Duodenal mucosa (tissue), 2 donors: ENCODE data around the gene ZNF100.

Experiments used
- H3K27ac ChIP-seq: one replicate; pipeline ENCODE4 v1.7.0; 2013; ENCODE audit warnings: low read depth, low read length
- H3K27me3 ChIP-seq, 2 donors: one replicate each; pipeline ENCODE4 v1.7.0; 2013; ENCODE audit warnings: low read length in 2 of 2, control low read depth in 1 of 2; ENCODE audit not compliant: insufficient read depth in 2 of 2, control insufficient read depth in 1 of 2
- H3K36me3 ChIP-seq, 2 donors: one replicate each; pipeline ENCODE4 v1.7.0; 2013; ENCODE audit warnings: low read length in 2 of 2, control low read depth in 1 of 2; ENCODE audit not compliant: insufficient read depth in 2 of 2, control insufficient read depth in 1 of 2
- H3K4me1 ChIP-seq, 2 donors: one replicate each; pipeline ENCODE4 v1.7.0; 2013; ENCODE audit warnings: low read length in 2 of 2, control low read depth in 1 of 2; ENCODE audit not compliant: insufficient read depth in 2 of 2, control insufficient read depth in 1 of 2
- H3K4me3 ChIP-seq, 2 donors: one replicate each; pipeline ENCODE4 v1.7.0; 2013; ENCODE audit warnings: low read length in 2 of 2, low read depth in 1 of 2
- H3K9ac ChIP-seq, 2 donors: one replicate each; pipeline ENCODE4 v1.7.0; 2013; ENCODE audit warnings: low read length in 2 of 2, low read depth in 1 of 2
- H3K9me3 ChIP-seq, 2 donors: one replicate each; pipeline ENCODE4 v1.7.0; 2013; ENCODE audit warnings: low read length in 2 of 2, control low read depth in 1 of 2; ENCODE audit not compliant: control insufficient read depth in 1 of 2

The ZNF100 gene

DNA sequence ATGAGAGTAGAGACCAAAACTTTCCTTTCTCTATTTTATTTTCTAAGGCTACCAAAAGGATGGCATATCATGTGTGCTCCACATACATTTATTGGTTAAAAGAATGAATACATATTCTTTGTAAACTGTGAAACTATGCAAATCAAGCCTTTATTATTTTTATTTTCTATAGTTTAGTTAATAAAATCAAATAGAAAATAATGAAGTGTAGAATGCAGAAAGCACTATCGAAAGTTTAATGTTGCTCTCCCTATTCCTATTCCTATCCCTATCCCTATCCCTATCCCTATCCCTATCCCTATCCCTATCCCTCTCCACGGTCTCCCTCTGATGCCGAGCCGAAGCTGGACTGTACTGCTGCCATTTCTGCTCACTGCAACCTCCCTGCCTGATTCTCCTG is 60.3 kb downstream of the ZNF100 start:
- Histone ChIP-seq H3K4me3 (no peak overlapping the region), H3K9ac (no peak overlapping the region), H3K36me3 (no peaks in the 10 kb centered on the region), H3K4me1 (no peaks in the 10 kb centered on the region), H3K27me3 (no peaks in the 10 kb centered on the region), H3K27ac (no peak overlapping the region), H3K9me3 (peaks cover 4 to 6% of the 10 kb centered on the region in 2 donors)

DNA sequence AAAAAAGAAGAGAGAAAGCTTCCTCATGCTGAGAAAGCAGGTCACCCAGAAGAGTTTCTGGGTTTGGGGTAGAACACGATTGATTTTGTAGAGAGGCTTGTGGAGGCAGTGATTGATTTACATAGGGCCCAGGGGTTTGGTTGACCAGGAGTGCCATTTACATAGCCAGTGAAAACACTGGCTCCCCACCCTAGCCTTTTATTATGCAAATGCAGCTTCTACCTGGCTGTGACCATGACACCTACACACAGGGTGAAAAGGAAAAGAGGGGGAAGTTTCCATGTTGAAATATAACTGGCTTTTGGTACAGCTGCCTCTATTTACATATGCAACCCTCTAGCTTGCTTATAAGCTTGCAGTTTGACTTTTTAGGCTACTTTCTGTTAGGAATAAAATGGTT is 62.0 kb downstream of the ZNF100 start:
- Histone ChIP-seq H3K9me3 (peaks cover 4 to 6% of the 10 kb centered on the region in 2 donors), H3K27me3 (no peaks in the 10 kb centered on the region), H3K9ac (no peak overlapping the region), H3K27ac (no peak overlapping the region), H3K4me1 (no peaks in the 10 kb centered on the region), H3K4me3 (no peak overlapping the region), H3K36me3 (no peaks in the 10 kb centered on the region)

DNA sequence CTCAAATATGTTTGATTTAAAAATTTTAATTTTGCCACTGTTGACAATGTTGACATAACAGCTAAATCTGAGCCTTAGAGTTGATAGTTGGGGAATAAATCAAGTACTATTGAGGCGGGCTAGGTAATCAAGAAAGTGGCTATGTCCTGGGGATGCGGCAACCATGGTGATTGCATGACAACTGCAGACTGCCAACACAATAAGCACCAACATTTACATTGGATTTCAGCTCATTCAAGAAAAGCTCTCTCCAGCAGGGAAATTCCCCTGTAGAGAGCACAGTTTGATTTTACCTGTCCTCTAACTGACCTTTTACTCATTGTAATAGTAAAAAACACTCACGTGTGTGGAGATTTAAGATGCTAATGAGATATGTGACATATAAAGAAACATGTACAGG is 63.1 kb downstream of the ZNF100 start:
- Histone ChIP-seq H3K9me3 (peaks cover 3 to 6% of the 10 kb centered on the region in 2 donors), H3K9ac (no peak overlapping the region), H3K27ac (no peak overlapping the region), H3K27me3 (no peaks in the 10 kb centered on the region), H3K36me3 (no peaks in the 10 kb centered on the region), H3K4me3 (no peak overlapping the region), H3K4me1 (no peaks in the 10 kb centered on the region)

DNA sequence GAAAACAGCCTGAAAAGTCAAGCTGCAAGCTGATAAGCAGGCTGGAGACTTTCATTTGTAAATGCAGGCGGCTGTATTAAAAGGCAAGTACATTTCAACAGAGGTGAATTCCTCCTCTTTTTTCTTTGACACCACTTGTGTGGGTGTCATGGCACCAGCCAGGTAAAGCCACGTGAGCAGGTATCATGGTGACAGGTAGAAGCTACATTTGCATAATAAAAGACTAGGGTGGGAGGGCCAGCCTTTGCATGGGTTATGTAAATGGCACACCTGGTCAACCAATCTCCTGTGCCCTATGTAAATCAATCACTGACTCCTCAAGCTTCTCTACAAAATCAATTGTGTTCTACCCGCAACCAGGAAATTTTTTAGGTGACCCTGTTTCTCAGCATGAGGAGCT is 68.2 kb downstream of the ZNF100 start:
- Histone ChIP-seq H3K9ac (no peak overlapping the region), H3K36me3 (no peaks in the 10 kb centered on the region), H3K9me3 (no peaks in the 10 kb centered on the region), H3K4me1 (no peaks in the 10 kb centered on the region), H3K4me3 (no peak overlapping the region), H3K27ac (no peak overlapping the region), H3K27me3 (no peaks in the 10 kb centered on the region)

DNA sequence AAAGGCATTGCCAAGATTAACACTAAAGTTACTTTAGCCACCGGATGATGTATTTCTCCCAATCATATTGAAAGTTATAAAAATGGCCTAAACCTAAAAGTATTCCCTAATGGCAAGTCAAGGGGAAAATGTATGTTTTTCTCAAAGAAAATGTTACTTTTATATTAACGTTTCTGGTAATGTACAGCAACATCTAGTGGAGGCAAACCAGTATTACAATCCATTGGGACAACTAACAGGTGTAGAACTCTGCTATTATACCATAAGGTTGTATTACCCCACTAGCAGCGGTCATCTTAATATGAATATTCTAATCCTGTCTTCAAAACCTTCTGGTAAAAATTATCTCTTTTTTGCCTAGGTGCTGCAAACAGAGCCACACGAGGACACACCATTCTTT is 69.2 kb downstream of the ZNF100 start:
- Histone ChIP-seq H3K27me3 (no peaks in the 10 kb centered on the region), H3K4me3 (no peak overlapping the region), H3K27ac (no peak overlapping the region), H3K9me3 (no peaks in the 10 kb centered on the region), H3K36me3 (no peaks in the 10 kb centered on the region), H3K4me1 (no peaks in the 10 kb centered on the region), H3K9ac (no peak overlapping the region)

DNA sequence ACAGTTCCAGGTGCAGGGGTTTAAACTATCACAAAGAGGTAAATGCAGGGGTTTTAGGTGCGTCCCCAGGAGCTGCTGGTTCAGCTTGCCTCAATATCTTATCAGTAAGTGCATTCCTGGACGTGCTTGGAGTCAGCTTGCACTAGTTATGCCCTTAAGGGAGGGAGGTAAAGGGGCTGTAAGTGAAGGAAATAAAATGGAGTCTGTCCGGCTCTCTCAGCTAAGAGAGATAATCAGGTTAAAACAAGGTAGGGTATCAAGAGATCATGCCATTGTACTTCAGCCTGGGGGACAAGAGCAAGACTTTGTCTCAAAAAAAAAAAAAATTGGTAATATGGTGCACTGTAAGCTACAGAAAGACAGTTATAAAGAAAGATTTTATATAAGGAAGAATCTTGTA is 69.7 kb downstream of the ZNF100 start:
- H3K4me1 ChIP-seq: no peaks in the 10 kb centered on the region
- no peak overlapping the region for H3K27ac ChIP-seq
- H3K36me3 ChIP-seq: no peaks in the 10 kb centered on the region
- no peak overlapping the region for H3K9ac ChIP-seq
- no peaks in the 10 kb centered on the region for H3K27me3 ChIP-seq
- no peaks in the 10 kb centered on the region for H3K9me3 ChIP-seq
- H3K4me3 ChIP-seq: no peak overlapping the region

DNA sequence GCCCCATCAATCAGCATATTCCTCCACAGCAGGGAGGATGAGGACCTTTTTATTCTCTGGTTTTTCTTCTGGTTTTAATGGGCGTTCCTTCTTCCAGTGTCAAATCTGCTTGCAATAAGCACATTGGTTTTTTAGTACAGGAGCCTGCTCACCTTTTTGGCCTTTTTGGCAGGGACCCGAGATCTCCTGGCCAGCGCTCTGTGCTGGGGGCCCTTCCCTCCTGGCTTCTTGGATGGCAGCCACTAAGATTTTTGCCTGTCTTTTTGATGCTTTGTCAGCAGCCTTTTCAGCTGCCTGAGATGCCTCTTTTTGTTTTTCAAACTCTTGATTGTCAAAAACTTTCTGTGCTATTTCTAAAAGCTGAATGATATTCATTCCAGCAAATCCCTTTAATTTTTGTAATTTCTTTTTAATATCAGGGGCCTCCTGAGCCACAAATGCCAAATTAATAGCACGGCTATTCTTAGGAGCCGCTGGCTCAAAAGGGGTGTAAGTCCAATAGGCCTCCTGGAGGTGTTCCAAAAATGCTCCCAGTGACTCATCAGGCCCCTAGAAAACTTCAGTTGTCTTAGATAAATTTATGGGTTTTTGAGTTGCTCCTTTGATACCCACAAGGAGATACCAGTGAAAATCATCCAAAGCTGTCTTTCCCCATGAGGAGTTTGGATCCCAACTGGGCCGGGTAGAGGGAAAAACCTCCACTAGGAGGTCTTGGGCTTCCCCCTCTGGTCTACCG is 73.0 kb downstream of the ZNF100 start:
- H3K4me1 ChIP-seq: no peaks in the 10 kb centered on the region
- no peaks in the 10 kb centered on the region for H3K36me3 ChIP-seq
- no peak overlapping the region for H3K9ac ChIP-seq
- no peak overlapping the region for H3K27ac ChIP-seq
- H3K4me3 ChIP-seq: no peak overlapping the region
- H3K9me3 ChIP-seq: peaks cover 0 to 3% of the 10 kb centered on the region in 2 donors
- H3K27me3 ChIP-seq: no peaks in the 10 kb centered on the region

DNA sequence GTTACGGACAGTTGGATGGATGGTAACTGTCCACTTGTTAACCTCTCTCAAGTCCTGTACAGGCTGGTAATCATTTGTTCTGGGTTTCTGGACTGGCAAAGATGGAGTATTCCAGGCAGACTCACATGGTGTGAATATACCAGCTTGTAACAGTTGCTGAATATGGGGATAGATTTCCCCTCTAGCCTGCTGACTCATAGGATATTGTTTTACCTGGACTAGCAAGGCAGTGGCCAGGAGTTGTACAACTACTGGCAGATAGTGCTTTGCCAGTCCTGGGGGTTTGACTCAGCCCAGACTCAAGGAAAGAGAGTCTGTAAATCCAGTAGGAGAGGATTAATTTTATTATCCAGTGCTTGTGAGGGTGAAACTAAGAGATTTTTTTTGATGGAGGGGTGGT is 74.0 kb downstream of the ZNF100 start:
- Histone ChIP-seq H3K4me1 (no peaks in the 10 kb centered on the region), H3K27ac (no peak overlapping the region), H3K9me3 (peaks cover 0 to 3% of the 10 kb centered on the region in 2 donors), H3K36me3 (no peaks in the 10 kb centered on the region), H3K4me3 (no peak overlapping the region), H3K9ac (no peak overlapping the region), H3K27me3 (no peaks in the 10 kb centered on the region)

DNA sequence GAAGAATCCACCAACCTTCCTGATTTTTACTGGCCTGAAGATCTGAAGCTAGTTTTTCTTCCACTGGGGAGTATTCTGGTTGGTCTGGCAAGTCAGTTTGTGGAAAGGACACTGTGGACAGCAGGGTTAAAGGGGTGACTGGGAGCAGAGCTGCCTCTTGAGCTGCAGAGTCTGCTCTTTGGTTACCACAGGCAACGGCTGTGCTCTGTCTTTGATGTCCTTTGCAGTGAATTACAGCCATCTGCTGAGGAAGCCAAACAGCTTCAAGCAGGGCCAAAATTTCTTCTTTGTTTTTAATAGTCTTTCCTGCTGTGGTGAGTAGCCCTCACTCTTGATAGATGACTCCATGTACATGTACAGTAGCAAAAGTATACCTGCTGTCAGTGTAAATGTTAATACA is 75.7 kb downstream of the ZNF100 start:
- no peak overlapping the region for H3K9ac ChIP-seq
- H3K4me3 ChIP-seq: no peak overlapping the region
- H3K4me1 ChIP-seq: no peaks in the 10 kb centered on the region
- H3K9me3 ChIP-seq: peaks cover 0 to 3% of the 10 kb centered on the region in 2 donors
- H3K27ac ChIP-seq: no peak overlapping the region
- H3K36me3 ChIP-seq: no peaks in the 10 kb centered on the region
- H3K27me3 ChIP-seq: no peaks in the 10 kb centered on the region

DNA sequence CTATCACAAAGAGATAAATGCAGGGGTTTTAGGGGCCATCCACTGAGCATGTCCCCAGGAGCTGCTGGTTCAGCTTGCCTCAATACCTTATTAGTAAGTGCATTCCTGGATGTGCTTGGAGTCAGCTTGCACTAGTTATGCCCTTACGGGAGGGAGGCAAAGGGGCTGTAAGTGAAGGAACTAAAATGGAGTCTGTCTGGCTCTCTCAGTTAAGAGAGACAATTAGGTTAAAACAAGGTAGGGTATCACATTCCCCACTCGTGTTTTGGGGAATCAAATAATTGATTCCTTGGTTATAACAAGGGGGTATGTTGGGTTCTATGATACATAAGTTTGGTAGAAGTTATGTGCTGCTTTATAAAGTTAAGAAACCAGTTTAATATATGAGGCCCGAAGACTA is 78.9 kb downstream of the ZNF100 start:
- H3K4me3 ChIP-seq: no peak overlapping the region
- no peaks in the 10 kb centered on the region for H3K4me1 ChIP-seq
- peaks cover 0 to 6% of the 10 kb centered on the region in 2 donors for H3K9me3 ChIP-seq
- H3K36me3 ChIP-seq: no peaks in the 10 kb centered on the region
- H3K27ac ChIP-seq: no peak overlapping the region
- no peak overlapping the region for H3K9ac ChIP-seq
- H3K27me3 ChIP-seq: no peaks in the 10 kb centered on the region
